ENCODE results near the gene CALN1.

Gene CALN1

GRCh38 chr7:72183835-72184234 lies 228.3 kb downstream of the CALN1 start:
- no peak for DNase-seq (ENCODE audit: low read depth)

GRCh38 chr7:72182036-72182435 lies 230.1 kb downstream of the CALN1 start:
- DNase-seq (ENCODE audit: low read depth), result no peak

GRCh38 chr7:72176875-72177274 lies 235.3 kb downstream of the CALN1 start:
- no peak for DNase-seq (ENCODE audit: low read depth)

DNA sequence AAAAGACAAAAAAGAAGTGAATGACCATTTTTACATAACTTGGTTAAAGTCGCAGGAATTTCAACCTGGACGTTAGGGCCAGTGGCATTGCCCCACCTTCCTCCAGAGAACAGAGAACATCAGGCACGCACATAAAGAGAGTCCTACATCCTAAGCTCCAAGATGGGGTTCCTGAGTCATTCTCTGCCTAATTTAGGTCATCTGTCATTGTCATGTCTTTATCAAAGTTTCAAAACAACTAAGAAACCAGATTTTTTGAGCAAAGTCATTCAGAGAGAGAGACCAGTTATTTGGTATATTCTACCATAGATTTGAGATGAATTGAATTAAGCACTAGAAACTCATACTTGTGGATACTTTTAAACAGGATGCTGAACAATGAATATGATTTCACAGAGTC lies 241.7 kb downstream of the CALN1 start:
- no peak for DNase-seq (ENCODE audit: low read depth)

DNA sequence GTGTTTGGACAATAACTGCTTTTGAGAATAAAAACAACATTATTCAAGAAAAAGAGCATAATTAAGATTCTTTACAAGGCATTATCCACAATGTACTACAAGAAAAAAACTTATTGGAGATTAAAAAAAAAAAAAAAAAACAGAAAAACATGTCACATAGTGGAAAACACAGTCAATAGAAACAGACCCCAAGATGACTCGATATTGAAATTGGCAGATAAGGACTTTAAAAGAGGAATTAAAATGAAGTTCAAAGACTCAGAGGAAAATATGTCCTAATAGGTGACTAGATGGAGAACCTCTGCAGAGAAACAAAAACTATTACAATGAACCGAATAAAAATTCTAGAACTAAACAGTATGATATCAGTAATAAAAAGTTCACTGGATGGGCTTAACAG lies 248.9 kb downstream of the CALN1 start:
- DNase-seq (ENCODE audit: low read depth), result no peak

DNA sequence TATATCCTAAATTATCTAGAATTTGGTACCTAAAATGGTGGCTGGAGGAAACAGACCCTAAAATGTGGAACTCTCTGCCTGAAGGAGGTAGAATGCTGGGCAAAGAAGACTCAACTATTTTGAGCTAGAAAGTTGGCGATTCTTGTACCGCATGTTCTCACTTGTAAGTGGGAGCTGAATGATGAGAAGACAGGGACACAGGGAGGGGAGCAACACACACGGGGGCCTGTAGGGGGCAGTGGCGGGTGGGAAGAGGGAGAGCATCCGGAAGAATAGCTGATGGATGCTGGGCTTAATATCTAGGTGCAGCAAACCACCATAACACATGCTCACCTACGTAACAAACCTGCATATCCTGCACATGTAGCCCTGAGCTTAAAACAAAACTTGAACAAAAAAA lies 250.6 kb downstream of the CALN1 start:
- DNase-seq (ENCODE audit: low read depth), result no peak

- no peak for DNase-seq (ENCODE audit: low read depth)
Measured at GRCh38 chr7:72159911-72160310, 252.2 kb downstream of the CALN1 start.

GRCh38 chr7:72156671-72157070 lies 255.5 kb downstream of the CALN1 start:
- no peak for DNase-seq (ENCODE audit: low read depth)

DNA sequence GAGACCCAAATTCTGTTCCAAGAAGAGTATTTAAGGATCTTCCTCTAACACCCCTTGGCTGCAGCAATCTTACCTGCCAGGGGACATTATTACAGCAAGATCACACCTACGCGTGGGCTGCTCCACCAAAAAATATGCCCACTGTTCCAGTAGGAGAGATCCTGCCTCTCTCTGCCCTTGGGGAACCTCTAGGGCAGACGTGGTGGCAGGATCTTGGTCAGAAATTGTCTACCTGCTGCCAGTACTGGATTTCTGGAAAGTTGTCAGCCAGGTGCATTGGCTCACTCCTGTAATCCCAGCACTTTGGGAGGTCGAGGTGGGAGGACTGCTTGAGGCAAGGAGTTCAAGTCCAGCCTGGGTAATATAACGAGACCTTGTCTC lies 259.0 kb downstream of the CALN1 start:
- no peak for DNase-seq (ENCODE audit: low read depth)

- DNase-seq (ENCODE audit: low read depth), result no peak
Measured at GRCh38 chr7:72152161-72153131, 259.7 kb downstream of the CALN1 start.

- DNase-seq (ENCODE audit: low read depth), result no peak
Measured at GRCh38 chr7:72140566-72140965, 271.6 kb downstream of the CALN1 start.

DNA sequence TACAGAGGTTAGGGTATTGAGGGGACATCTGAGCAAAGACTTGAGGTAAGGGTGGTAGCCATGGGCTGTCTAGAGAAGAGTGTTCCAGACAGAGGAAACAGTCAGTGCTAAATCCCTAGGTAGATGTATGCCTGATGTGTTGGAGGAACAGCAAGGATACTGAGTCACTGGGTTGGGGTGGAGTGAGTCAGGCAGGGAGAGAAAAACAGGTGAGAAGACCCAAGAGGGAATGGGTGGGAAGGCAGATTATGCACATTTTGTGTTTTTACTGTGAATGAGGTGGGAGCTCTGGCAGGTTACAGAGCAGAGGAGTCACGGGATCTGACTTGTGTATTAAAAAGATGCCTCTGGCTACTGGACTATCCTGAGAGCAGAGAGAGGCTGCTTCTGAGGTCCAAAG lies 285.0 kb downstream of the CALN1 start:
- DNase-seq (ENCODE audit: low read depth), result no peak

DNA sequence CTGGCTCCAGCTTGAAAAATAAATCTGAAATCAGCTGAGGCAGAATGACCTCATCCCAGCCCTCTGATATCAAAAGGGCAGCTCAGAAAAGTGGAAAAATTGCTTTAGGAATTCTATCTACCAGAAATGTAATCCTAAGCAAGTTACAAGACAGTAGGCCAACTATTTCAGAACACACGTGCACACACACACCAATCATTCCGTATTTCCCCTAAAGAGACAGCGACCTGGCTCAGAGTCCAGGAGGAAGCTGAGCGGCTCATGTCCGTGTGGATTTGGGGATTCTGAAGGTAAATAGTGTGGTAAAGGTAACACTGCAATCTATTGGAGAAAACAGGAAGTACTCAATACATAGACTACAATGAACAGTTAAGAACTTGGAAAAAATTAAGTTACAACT lies 288.2 kb downstream of the CALN1 start:
- no peak for DNase-seq (ENCODE audit: low read depth)

DNA sequence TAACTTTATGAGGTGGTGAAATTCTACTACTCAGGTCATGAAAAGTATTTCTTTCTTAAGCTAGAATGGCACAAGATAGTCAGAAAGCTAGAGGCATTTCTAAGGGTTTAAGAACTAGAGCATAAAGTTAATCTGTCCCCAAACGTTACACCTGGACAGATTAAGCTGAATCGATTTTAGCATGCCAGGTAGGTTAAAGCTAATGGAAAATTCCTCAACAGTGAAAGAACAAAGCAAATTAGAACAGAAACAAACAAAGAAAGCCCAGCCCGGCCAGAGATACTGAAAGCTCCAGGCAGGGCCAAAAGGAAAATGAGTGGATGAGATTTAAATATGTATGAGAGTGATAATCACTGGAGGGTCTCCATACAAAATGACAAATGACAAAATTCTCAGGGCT lies 293.8 kb downstream of the CALN1 start:
- no peak for DNase-seq (ENCODE audit: low read depth)

DNA sequence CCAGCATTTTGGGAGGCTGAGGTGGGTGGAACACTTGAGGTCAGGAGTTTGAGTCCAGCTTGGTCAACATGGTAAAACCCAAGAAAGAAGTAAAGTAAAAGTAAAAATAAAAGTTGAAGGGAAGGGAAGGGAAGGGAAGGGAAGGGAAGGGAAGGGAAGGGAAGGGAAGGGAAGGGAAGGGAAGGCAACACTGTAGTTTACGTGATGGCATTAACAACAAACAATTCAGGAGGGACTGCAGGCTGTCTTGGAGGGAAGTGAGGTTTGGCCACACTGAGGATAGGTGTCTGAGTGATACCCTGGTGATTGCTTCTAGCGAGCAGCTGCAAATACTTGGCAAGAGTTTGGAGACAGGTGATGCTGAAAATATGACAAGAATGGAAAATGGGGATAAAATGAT lies 298.0 kb downstream of the CALN1 start:
- DNase-seq (ENCODE audit: low read depth), result no peak

- no peak for DNase-seq (ENCODE audit: low read depth)
Measured at GRCh38 chr7:72112992-72113391, 299.1 kb downstream of the CALN1 start.

DNA sequence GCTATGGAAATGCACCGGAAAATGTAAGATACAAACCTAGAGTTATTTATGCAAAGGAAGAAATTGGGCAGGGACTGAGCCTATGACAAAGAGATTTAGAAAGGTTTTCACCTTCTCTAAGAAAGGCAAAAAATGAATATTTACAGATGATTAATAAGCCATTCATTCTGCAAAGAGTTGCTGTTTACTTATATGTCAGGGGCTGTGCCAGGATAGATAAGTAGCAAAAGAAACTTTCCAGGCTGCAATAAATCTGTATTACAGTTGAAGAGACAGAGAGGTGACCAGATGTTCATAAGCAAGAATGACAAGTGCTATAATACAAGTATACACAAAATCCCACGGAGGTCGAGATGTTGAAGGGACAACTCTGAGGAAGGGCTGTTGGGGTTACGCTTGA lies 299.6 kb downstream of the CALN1 start:
- no peak for DNase-seq (ENCODE audit: low read depth)

DNA sequence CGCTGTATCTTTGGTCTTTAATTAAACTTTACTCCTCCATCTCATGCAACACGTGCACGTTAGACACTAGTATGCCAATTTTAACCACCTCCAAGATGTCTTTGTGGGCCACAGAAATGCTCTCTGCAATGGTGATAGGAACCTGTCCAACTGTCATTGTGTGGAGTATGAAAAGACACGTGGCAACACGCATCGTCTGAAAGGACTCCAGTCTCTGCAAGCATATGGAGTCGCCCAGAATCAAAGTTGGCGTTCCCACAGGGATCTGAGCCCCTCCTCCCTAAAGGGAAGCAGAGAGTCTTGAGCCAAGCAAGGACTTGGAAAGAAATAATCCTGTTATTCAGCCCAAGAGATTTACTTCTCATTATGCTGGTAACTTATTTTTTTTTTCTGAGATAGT lies 301.1 kb downstream of the CALN1 start:
- no peak for DNase-seq (ENCODE audit: low read depth)

DNA sequence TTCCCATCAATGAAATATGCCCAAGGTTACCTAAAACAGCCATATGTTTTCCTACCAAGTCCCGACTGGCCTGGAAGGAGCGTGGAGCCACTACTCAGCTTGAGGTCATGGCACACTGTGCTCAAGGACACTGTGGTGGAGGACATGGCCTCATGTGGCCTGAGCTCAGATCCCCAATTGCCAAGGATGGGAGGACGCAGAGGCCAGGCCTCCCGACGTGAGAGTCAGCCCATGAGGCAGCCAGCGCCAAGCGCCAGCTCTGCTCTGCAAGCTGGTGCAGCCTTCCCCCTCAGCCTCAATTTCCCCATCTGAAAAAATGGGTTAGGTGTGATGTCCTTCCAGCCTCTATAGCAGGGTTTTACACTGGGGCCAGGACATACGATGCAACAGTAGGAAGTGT lies 302.6 kb downstream of the CALN1 start:
- DNase-seq (ENCODE audit: low read depth), result no peak

DNA sequence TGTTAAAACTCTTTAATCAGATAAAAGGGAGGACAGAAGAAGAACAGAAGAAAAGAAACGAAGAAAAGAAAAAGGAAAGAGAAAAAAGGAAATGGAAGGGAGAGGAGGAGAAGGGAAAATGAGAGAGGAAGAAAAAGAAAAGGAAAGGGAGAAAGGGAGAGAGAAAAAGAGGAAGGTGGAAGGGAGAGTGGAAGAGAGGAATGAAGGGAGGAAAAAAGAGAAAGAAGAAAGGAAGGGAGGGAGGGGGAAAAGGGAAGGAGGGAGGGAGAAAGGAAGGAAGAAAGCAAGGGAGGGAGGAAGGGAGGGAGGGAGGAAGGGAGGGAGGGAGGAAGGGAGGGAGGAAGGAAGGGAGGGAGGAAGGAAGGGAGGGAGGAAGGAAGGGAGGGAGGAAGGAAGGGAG lies 305.7 kb downstream of the CALN1 start:
- DNase-seq (ENCODE audit: low read depth), result no peak

- no peak for DNase-seq (ENCODE audit: low read depth)
Measured at GRCh38 chr7:72101444-72101843, 310.7 kb downstream of the CALN1 start.

DNA sequence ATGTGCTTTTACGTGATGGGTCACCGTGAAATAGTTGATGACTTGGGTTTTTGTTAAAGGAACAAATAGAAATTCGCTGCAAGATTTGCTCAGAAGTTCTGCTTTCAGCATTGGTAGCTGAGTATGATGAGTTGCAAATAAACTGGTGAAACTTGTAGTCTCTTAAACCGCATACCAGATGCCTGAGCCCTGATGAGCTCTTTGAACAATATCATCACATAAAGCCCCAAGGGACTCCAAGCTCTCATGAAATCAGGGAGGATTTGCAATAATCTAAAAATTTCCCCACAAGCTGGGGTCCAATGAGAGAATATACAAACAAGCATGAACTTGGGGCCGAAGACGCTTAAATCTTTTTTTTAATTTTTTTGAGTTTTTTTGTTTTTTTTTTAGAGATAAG lies 312.4 kb downstream of the CALN1 start:
- no peak for DNase-seq (ENCODE audit: low read depth)

DNA sequence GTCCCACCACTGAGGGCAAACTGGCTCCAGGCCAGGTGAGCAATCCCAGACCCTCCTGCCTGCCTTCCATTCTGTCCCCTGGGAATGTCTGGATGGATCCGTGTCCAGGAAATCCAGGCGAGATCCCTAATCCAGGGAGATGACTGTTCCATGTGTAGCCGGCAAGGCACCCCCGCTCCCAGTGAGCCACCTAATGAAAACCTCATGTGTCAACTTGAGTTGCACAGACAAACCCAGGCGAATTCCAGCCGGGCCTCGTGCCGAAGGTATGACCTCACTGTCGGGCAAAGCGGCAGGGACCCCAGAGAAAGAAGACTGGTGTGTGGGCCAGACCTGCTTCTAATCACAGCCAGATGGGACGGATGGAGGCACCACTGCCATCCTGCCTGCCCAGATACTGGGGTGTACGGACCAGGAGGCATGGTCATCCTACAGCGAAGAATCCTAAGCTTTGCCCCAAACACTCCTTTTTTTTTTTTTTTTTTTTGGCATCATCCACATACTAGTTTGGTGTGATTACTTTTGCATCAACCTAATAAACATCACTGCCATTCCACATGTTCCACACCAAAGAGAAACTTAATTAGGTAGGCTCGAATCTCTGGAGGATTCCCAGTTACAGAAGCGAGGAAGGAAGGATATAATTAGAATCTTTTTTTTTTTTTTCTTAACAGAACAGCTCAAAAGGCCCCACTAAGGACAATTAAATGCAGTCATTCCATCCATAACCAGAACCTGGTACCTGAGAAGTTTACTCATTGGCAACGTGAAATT lies 313.1 kb downstream of the CALN1 start:
- no peak for DNase-seq (ENCODE audit: low read depth)

Data from activated T-helper 9 cell treated with anti-CD3 and anti-CD28 coated beads, Interleukin-2, amount 50 U/mL, for 16 hours (primary cell).